ENCODE data around the gene ALCAM.
"Not testable (repeated sequence)": the region's sequence is repeated elsewhere in the genome, so short reads cannot be mapped to it uniquely, and the experiment has no call there.

Gene ALCAM

GRCh38 chr3:105356988-105357387 lies 9.7 kb upstream of the ALCAM start:
- no peak for DNase-seq

- DNase-seq: no peak
Measured at GRCh38 chr3:105359098-105359762, 7.5 kb upstream of the ALCAM start.

- no peak for DNase-seq
Measured at GRCh38 chr3:105360003-105360402, 6.7 kb upstream of the ALCAM start.

GRCh38 chr3:105362021-105362665 lies 4.6 kb upstream of the ALCAM start:
- DNase-seq: no peak

GRCh38 chr3:105364128-105364527 lies 2.6 kb upstream of the ALCAM start:
- no peak for DNase-seq

GRCh38 chr3:105365081-105365390 lies 1.7 kb upstream of the ALCAM start:
- no peak for DNase-seq

GRCh38 chr3:105365391-105366325 lies 1.1 kb upstream of the ALCAM start:
- DNase-seq: no peak

GRCh38 chr3:105367063-105367405 lies 325 bp downstream of the ALCAM start:
- peak; percentile 22 for DNase-seq

GRCh38 chr3:105367406-105368213 lies 901 bp downstream of the ALCAM start:
- DNase-seq: peak; percentile 20

GRCh38 chr3:105368566-105369499 lies 2.1 kb downstream of the ALCAM start:
- peak; percentile 46 for DNase-seq

- DNase-seq: no peak
Measured at GRCh38 chr3:105369500-105370371, 3.0 kb downstream of the ALCAM start.

GRCh38 chr3:105373383-105373782 lies 6.7 kb downstream of the ALCAM start:
- DNase-seq: no peak

GRCh38 chr3:105375750-105376511 lies 9.2 kb downstream of the ALCAM start:
- DNase-seq: no peak

GRCh38 chr3:105377716-105378115 lies 11.0 kb downstream of the ALCAM start:
- no peak for DNase-seq

GRCh38 chr3:105385179-105385578 lies 18.5 kb downstream of the ALCAM start:
- DNase-seq: no peak

GRCh38 chr3:105385819-105386508 lies 19.3 kb downstream of the ALCAM start:
- no peak for DNase-seq

- no peak for DNase-seq
Measured at GRCh38 chr3:105387122-105387751, 20.5 kb downstream of the ALCAM start.

- no peak for DNase-seq
Measured at GRCh38 chr3:105388176-105388575, 21.5 kb downstream of the ALCAM start.

GRCh38 chr3:105389759-105390158 lies 23.1 kb downstream of the ALCAM start:
- not testable (repeated sequence) for DNase-seq
